LNCaP clone FGC (cell line): ENCODE data around the gene C8G.

Source experiments
- DNase-seq: peaks from one replicate; pipeline ENCODE4 v3.0.0-alpha.2; 2011; ENCODE audit warnings: low read depth
- H3K4me3 ChIP-seq: 2 replicates; pipeline ENCODE4 v1.5.1; 2011; ENCODE audit warnings: mild to moderate bottlenecking, low read depth, low read length, control low read depth
- TF ChIP-seq, protein P1 (sequence below): IDR thresholded peaks from 2 replicates; pipeline ENCODE4 v1.5.1; 2012; ENCODE audit warnings: mild to moderate bottlenecking; ENCODE audit not compliant: control insufficient read depth, insufficient read depth; ENCODE audit errors: extremely low read depth

The C8G gene

DNA sequence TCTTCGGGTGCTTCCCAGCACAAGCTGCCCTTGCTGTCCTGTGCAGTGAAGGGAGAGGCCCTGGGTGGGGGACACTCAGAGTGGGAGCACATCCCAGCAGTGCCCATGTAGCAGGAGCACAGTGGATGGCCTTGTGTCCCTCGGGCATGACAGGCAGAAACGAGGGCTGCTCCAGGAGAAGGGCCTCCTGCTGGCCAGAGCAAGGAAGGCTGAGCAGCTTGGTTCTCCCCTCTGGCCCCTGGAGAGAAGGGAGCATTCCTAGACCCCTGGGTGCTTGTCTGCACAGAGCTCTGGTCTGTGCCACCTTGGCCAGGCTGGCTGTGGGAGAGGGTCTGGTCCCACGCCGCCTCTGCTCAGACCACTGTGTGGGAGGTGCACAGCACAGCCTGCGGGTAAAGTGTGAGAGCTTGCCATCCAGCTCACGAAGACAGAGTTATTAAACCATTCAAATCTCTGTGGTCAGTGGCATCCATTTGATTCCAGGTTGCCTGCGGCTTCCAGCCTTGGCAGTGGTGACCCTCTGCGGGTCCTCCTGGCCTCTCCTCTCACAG is 18.8 kb upstream of the C8G start:
- no peak overlapping the region for H3K4me3 ChIP-seq
- TF ChIP-seq, protein P1, sequence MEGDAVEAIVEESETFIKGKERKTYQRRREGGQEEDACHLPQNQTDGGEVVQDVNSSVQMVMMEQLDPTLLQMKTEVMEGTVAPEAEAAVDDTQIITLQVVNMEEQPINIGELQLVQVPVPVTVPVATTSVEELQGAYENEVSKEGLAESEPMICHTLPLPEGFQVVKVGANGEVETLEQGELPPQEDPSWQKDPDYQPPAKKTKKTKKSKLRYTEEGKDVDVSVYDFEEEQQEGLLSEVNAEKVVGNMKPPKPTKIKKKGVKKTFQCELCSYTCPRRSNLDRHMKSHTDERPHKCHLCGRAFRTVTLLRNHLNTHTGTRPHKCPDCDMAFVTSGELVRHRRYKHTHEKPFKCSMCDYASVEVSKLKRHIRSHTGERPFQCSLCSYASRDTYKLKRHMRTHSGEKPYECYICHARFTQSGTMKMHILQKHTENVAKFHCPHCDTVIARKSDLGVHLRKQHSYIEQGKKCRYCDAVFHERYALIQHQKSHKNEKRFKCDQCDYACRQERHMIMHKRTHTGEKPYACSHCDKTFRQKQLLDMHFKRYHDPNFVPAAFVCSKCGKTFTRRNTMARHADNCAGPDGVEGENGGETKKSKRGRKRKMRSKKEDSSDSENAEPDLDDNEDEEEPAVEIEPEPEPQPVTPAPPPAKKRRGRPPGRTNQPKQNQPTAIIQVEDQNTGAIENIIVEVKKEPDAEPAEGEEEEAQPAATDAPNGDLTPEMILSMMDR = no peak
- no peak for DNase-seq

DNA sequence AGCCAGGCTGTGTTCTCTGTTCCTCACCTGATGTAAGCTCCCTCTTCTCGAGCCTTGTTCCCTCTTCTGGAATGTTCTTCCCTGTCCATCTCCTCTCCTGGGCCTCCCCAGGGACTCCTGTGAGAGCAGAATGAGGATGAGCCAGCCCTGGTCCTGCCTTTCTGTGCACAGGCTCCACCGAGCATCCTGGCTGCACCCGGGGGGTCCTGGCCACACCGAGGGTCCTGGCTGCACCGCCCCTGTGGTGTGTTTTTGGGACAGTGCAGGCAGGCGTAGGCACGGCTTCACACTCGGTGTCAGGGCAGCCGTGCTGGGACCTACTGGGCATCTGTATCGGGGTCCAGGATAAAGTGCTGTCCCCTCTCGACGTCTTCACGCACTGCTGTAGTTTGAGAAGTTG is 18.3 kb upstream of the C8G start:
- TF ChIP-seq, protein P1 = no peak
- DNase-seq = no peak
- H3K4me3 ChIP-seq = no peak overlapping the region

DNA sequence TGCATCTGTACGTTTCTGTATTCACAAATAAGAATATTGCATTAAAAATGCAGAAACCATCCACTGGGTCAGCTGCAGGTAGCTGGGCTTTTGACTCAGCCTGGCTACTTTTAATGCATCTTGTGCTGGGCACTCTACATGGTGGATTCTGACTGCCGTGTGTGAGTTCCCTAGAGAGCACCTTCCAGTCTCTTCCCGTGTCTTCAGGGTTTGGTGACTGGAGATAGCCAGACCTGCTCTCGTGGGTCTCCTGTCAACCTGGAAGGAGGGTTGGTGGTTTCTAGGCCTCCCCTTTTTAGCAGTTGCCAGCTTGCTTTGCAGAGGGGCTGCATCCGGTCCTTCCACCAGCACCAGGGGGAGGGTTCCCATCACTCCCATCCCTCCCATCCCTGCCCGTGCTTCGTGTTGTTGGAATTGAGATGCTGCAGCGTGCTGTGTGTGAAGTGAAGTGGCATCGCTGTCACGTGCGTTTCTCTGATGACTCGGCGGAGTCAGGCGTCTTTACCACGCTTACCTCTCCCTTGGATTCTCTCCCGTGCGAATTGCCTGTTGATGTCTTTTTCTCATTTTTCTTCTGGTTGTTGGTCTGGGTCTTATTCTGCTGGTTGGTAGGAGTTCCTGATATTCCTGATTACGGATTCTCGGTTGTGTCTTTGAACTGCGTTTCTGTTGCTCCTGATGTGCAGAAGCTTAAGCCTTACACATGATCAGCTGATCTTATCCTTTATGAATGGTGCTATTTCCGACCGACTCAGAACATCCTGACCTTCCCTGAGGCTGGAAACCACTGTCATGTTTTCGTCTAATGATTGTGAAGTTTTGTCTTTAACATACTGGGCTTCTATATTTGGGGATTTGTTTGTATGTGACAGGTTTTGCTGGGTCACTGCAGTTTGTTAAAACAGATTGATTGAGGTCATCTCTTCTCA is 17.4 kb upstream of the C8G start:
- no peak for DNase-seq
- no peak overlapping the region for H3K4me3 ChIP-seq
- TF ChIP-seq, protein P1 = no peak

DNA sequence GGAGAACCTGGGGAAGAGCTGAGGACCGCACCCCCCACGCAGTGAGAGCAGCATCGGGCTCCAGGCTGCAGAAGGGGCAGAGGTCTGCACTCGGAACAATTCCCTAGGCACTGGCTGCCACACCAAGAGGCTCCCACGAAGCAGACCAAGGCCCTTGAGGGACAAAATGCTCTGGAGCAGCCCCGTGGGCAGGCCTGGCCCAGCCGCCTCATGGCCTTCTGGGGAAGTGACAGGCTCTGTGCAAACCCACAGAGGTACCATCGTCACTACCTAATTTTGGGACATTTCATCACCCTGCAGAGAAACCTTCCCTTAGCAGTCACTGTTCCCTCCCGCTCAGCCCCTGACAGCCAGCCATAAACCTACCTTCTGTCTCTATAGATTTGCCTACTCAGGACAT is 16.5 kb upstream of the C8G start:
- no peak overlapping the region for H3K4me3 ChIP-seq
- DNase-seq = no peak
- TF ChIP-seq, protein P1 = no peak

DNA sequence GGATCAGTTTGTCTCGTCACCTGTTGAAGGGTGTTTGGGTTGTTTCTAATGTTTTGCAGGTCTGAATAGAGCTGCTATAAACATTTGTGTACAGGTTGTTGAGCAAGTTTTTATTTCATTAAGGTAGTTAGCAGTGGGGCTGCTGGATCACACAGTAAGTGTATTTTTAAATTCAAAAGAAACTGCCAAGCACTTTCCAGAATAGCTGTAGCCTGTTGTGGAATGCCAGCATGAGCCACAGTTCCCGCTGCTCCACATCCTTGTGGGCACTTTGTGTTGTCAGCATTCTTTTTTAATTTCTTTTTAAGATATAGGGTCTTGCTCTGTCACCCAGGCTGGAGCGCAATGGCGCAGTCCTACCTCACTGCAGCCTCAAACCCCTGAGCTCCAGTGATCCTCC is 15.0 kb upstream of the C8G start:
- no peak for DNase-seq
- H3K4me3 ChIP-seq = no peak overlapping the region
- TF ChIP-seq, protein P1 = no peak

DNA sequence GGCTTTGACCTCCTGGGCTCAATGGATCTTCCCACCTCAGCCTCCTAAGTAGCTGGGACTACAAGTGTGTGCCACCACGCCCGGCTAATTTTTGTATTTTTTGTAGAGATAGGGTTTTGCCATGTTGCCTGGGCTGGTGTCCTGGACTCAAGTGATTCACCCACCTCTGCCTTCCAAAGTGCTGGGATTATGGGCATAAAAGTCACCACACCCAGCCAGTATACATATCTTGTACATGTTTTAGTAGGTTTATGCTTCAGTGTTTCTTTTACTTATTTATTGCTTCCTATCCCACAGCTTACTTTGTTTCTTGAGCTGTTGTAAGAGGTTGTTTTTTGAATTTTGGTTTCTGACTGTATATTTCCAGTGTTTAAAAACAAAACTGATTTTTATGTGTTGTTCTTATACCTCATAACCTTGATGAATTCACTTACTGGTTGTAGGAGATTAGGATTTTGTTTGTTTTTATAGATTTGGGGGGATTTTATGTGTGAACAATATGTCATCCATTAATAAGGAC is 13.4 kb upstream of the C8G start:
- TF ChIP-seq, protein P1 = no peak
- no peak for DNase-seq
- H3K4me3 ChIP-seq = no peak overlapping the region
